ENCODE data around the gene ZNF646. TPM values are rescaled to one million over a fixed set of nuclear protein-coding genes. Genes with fewer than 3 reads are reported as not detected.

ZNF646 gene
- total and polyA plus RNA-seq, 3 donors from 2014 or later, result 68.9 to 80.3 (median 74.0) TPM

DNA sequence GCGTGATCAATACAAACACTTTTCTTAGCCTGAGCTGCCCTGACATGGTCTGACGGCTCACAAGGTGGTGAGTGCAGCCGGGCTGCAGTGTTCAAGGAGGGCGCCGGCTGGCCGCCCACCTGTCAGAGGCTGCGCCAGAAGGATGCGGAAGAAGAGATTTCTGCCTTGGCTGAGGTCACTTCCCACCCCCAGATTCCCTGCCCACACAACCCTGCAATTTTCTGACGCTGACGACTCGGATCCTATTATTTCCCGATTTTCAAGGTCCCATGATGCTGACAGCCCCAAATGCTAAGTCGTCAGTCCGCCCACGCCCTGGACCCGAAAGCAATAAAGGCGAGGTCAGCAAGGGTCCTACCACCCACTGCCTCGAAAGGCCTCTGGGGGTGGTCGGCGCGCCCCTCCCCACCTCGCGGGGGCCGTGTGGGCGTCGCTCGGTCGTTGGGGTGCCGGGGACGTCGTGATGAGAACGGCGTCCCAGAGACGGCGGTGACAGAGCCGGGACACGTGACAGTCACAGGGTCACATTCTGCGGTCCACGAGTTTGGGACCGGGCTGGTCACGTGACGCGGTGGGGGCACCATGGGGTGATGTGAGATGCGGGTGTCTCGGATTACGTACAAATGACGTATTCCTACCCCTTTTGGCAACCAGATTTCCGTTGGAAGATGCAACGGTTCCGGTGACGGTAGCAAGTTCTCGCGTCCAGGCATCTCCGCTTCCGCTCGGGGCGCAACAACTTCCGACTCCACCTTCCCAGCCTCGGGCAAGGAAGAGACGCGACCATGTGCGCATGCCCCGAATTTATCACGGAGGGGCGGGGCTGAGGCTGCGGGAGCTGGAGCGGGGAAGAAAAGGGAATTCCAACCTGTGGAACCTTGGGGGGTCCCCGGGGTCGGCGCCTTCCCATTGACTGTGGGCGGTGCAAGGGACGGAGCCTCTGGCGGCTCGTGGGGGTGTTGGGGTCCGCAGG lies 41.2 kb upstream of the ZNF646 start, which contains the start of gene STX4:
Gene STX4, plus strand, starts transcription at position 823 of the 973 bp plus-strand sequence. CDS start 248 bp downstream, outside the sequence.
- Histone ChIP-seq H3K27ac (peak within 1 kb of the TSS; percentile 91 to 94), H3K9me3 (no peaks in the 10 kb centered on the region), H3K36me3 (ENCODE audit: low read depth, missing control alignments) (no peaks in the 10 kb centered on the region), H3K27me3 (no peaks in the 10 kb centered on the region), H3K4me1 (peaks cover 8% of the 10 kb centered on the region), H3K4me3 (peak within 1 kb of the TSS; percentile 85 to 90)
- 0 to 2% methylated on average over 36 to 75 of the region's 75 CpGs for WGBS, 2 donors
- no peak for TF ChIP-seq POLR2A (IDR thresholded peaks at IDR 0.05)
- TF ChIP-seq, protein P1, sequence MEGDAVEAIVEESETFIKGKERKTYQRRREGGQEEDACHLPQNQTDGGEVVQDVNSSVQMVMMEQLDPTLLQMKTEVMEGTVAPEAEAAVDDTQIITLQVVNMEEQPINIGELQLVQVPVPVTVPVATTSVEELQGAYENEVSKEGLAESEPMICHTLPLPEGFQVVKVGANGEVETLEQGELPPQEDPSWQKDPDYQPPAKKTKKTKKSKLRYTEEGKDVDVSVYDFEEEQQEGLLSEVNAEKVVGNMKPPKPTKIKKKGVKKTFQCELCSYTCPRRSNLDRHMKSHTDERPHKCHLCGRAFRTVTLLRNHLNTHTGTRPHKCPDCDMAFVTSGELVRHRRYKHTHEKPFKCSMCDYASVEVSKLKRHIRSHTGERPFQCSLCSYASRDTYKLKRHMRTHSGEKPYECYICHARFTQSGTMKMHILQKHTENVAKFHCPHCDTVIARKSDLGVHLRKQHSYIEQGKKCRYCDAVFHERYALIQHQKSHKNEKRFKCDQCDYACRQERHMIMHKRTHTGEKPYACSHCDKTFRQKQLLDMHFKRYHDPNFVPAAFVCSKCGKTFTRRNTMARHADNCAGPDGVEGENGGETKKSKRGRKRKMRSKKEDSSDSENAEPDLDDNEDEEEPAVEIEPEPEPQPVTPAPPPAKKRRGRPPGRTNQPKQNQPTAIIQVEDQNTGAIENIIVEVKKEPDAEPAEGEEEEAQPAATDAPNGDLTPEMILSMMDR (IDR thresholded peaks at IDR 0.05), result peak in 2 of 3 experiments; percentile 14 to 17
- intact Hi-C loops (cut with DNase I; ENCODE audit: low total_unique reads), result loop anchor here (10.0 kb wide), 1 partner anchor 48 kb away; the partner anchor contains the start of gene HSD3B7
- DNase-seq, result peak; percentile 99

DNA sequence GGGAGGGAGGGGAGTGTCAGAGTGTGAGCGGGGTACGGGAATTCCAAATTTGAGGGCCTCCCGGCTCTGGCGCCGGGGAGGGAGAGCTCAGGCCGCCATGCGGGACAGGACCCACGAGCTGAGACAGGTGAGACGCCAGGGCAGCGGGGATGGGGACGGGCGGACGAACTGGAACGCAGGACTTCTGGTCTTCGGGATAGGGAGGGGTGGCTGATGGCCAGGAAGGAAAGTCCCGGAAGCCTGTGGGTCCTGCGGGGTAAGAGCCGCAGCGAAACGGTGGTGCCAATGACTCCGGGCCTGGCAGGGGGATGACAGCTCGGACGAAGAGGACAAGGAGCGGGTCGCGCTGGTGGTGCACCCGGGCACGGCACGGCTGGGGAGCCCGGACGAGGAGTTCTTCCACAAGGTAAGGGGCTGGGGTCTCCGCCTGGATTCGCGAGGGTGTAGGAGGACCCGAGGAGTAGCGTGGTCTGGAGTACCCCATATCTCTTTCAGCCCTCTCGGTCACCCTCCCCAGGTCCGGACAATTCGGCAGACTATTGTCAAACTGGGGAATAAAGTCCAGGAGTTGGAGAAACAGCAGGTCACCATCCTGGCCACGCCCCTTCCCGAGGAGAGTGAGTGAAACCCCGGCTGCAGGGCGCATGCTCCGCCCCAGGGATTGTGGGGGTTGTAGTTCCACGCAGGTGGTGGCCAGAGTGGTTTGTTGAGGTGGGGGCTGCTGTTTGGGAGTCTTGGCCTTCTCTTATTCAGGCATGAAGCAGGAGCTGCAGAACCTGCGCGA lies 40.3 kb upstream of the ZNF646 start:
- TF ChIP-seq POLR2A (IDR thresholded peaks at IDR 0.05), result no peak
- TF ChIP-seq, protein P1 (IDR thresholded peaks at IDR 0.05), result no peak
- H3K9me3 ChIP-seq, result no peaks in the 10 kb centered on the region
- peaks cover 8% of the 10 kb centered on the region for H3K4me1 ChIP-seq
- peak overlapping the region; percentile 85 to 90 for H3K4me3 ChIP-seq
- H3K27me3 ChIP-seq, result no peaks in the 10 kb centered on the region
- no peaks in the 10 kb centered on the region for H3K36me3 ChIP-seq (ENCODE audit: low read depth, missing control alignments)
- peak overlapping the region; percentile 91 to 94 for H3K27ac ChIP-seq
- DNase-seq, result peak; percentile 96
- intact Hi-C loops (cut with DNase I; ENCODE audit: low total_unique reads), result loop anchor here (10.0 kb wide), 1 partner anchor 49 kb away; the partner anchor contains the start of gene HSD3B7
- WGBS, 2 donors, result 1 to 2% methylated on average over 9 to 47 of the region's 47 CpGs

DNA sequence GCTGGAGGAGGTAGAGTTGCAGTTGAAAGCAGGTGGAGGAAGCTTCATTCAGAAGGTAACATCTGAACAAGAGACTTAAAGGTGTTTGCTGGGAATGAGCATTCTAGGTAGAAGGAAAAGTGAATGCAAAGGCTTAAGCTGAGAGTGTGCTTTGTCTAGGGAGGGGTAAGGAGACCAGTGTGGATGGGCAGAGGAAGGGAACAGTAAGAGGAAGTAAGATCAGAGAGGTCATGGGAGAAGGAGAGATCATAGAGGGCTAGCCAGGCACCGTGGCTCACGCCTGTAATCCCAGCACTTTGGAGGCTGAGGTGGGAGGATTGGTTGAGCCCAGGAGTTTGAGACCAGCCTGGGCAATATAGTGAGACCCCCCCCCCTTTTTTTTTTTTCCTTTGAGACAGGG lies 37.5 kb upstream of the ZNF646 start:
- 66 to 81% methylated on average over 2 of the region's 2 CpGs for WGBS, 2 donors

DNA sequence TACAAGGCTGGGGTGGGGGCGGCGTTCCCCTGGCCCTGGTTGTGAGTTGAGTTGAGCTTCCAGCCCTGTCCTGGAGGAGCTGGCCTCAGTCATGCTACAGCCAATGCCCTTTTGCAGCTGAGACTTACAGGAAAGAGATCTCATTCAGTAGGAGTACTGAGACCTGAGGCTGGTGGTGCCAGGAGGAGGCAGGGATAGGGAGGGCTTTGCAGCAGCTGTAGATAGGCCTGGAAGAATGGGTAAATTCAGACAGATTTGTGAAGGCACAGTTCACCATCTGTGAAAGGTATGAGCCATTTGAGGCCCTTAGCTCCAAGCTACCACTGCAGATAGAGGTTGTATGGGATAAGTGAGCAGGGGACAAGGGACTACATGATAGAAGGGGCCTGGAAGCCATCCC lies 35.2 kb upstream of the ZNF646 start:
- Histone ChIP-seq H3K27ac (no peak overlapping the region), H3K4me1 (no peaks in the 10 kb centered on the region), H3K27me3 (no peaks in the 10 kb centered on the region), H3K36me3 (ENCODE audit: low read depth, missing control alignments) (no peaks in the 10 kb centered on the region), H3K4me3 (no peak overlapping the region), H3K9me3 (no peaks in the 10 kb centered on the region)
- DNase-seq, result no peak
- TF ChIP-seq POLR2A (IDR thresholded peaks at IDR 0.05), result no peak
- TF ChIP-seq, protein P1 (IDR thresholded peaks at IDR 0.05), result no peak
- 94 to 100% methylated on average over 2 of the region's 2 CpGs for WGBS, 2 donors
- intact Hi-C loops (cut with DNase I; ENCODE audit: low total_unique reads), result loop anchor here (10.0 kb wide), 1 partner anchor 54 kb away; the partner anchor contains the start of gene HSD3B7

More for the DNA sequence above, 37.5 kb upstream of the ZNF646 start:
- no peak for DNase-seq
- Histone ChIP-seq H3K27me3 (no peaks in the 10 kb centered on the region), H3K4me1 (peaks cover 8% of the 10 kb centered on the region), H3K27ac (no peak overlapping the region), H3K4me3 (no peak overlapping the region), H3K36me3 (ENCODE audit: low read depth, missing control alignments) (no peaks in the 10 kb centered on the region), H3K9me3 (no peaks in the 10 kb centered on the region)
- TF ChIP-seq, protein P1 (IDR thresholded peaks at IDR 0.05), result no peak
- TF ChIP-seq POLR2A (IDR thresholded peaks at IDR 0.05), result no peak
- intact Hi-C loops (cut with DNase I; ENCODE audit: low total_unique reads), result loop anchor here (10.0 kb wide), 1 partner anchor 52 kb away; the partner anchor contains the start of gene HSD3B7

Measured in testis (tissue), 3 donors.